A549 (cell line): Measurements from ENCODE around the gene TMEM158.

Source experiments
- CEBPB ChIP-seq, 2 experiments: fragments of >200 bp in 1 of 2; sonication (Bioruptor Twin) in 1 of 2; formaldehyde crosslinking in 1 of 2; IDR thresholded peaks; 2 replicates each; pipeline ENCODE4 v1.6.1; 2012 to 2016
- CHD2 ChIP-seq: fragments of 150-350 bp; IDR thresholded peaks from 2 replicates; pipeline ENCODE4 v1.6.1; 2014; ENCODE audit warnings: low read length; ENCODE audit not compliant: partially characterized antibody
- EP300 ChIP-seq, 2 experiments: fragments of >200 bp; sonication (Bioruptor Twin); formaldehyde crosslinking; IDR thresholded peaks; 2 replicates in 1 of 2; 3 replicates in 1 of 2; pipeline ENCODE4 v1.6.1; 2016 to 2017
- MAZ ChIP-seq: fragments of 150-350 bp; IDR thresholded peaks from 2 replicates; pipeline ENCODE4 v1.6.1; 2014; ENCODE audit warnings: antibody characterized with exemption, low read depth, low read length, borderline replicate concordance
- NPAS2 ChIP-seq: fragments of 250-450 bp; sonication (Bioruptor Pico); IDR thresholded peaks from 2 replicates; pipeline ENCODE4 v1.8.0; 2022; ENCODE audit warnings: mild to moderate bottlenecking, moderate library complexity, borderline replicate concordance
- POLR2A ChIP-seq: IDR thresholded peaks from 2 replicates; pipeline ENCODE4 v1.6.1; 2012; ENCODE audit warnings: mild to moderate bottlenecking, low read length
- RFX5 ChIP-seq: fragments of 450-650 bp; IDR thresholded peaks from 2 replicates; pipeline ENCODE4 v1.7.1; 2014; ENCODE audit warnings: antibody characterized with exemption, mild to moderate bottlenecking, moderate library complexity
- SMC3 ChIP-seq: fragments of >200 bp; sonication (Bioruptor Twin); formaldehyde crosslinking; IDR thresholded peaks from 3 replicates; pipeline ENCODE4 v1.6.1; 2018; ENCODE audit warnings: inconsistent platforms
- TFCP2L1 ChIP-seq: fragments of 250-450 bp; sonication (Bioruptor Pico); IDR thresholded peaks from 2 replicates; pipeline ENCODE4 v1.5.0; 2021; ENCODE audit warnings: mild to moderate bottlenecking
- TP53 ChIP-seq: fragments of 250-450 bp; sonication (Bioruptor Pico); IDR thresholded peaks from 2 replicates; pipeline ENCODE4 v1.5.0; 2021; ENCODE audit warnings: mild to moderate bottlenecking, moderate library complexity
- ZSCAN20 ChIP-seq: fragments of 250-450 bp; sonication (Bioruptor Pico); IDR thresholded peaks from 2 replicates; pipeline ENCODE4 v1.8.0; 2022; ENCODE audit warnings: mild to moderate bottlenecking, moderate library complexity
- TF ChIP-seq, protein P1 (sequence below): fragments of >200 bp; sonication (Bioruptor Twin); formaldehyde crosslinking; IDR thresholded peaks from 3 replicates; pipeline ENCODE4 v1.5.1; 2016
- TF ChIP-seq, protein P2 (sequence below): fragments of 200-600 bp; sonication (generic); IDR thresholded peaks from 2 replicates; pipeline ENCODE4 v1.6.1; 2016; ENCODE audit warnings: antibody characterized with exemption, mild to moderate bottlenecking, moderate library complexity
- TF ChIP-seq, protein P3 (sequence below): IDR thresholded peaks from 2 replicates; pipeline ENCODE4 v1.6.1; 2012

DNA sequence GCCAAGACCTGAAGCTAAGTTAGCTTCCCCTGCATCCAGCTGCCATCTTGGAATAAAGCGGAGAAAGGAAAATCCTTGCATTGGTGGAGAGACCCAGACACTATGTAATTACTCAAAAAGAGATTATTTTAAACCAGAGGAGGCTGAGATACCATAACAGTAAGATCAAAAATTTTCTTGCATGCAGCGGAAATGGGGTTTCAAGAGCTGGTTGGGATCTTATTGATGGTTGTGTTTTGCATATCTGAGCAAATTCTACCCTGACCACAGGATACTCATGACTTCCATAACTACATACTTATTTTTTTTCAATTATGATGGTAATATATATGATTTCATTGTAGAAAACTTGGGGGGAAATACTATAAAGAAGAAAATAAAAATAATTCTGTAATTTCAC lies 17.5 kb downstream of the TMEM158 start:
- no peak for TF ChIP-seq SMC3
- TF ChIP-seq, protein P1, sequence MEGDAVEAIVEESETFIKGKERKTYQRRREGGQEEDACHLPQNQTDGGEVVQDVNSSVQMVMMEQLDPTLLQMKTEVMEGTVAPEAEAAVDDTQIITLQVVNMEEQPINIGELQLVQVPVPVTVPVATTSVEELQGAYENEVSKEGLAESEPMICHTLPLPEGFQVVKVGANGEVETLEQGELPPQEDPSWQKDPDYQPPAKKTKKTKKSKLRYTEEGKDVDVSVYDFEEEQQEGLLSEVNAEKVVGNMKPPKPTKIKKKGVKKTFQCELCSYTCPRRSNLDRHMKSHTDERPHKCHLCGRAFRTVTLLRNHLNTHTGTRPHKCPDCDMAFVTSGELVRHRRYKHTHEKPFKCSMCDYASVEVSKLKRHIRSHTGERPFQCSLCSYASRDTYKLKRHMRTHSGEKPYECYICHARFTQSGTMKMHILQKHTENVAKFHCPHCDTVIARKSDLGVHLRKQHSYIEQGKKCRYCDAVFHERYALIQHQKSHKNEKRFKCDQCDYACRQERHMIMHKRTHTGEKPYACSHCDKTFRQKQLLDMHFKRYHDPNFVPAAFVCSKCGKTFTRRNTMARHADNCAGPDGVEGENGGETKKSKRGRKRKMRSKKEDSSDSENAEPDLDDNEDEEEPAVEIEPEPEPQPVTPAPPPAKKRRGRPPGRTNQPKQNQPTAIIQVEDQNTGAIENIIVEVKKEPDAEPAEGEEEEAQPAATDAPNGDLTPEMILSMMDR, result no peak
- no peak for TF ChIP-seq RFX5
- no peak for TF ChIP-seq TP53 (CRISPR knock-in tag)
- TF ChIP-seq EP300 (IDR thresholded peaks at IDR 0.05), result no peak
- TF ChIP-seq POLR2A, result no peak
- no peak for TF ChIP-seq MAZ
- no peak for TF ChIP-seq CEBPB (IDR thresholded peaks at IDR 0.05)
- no peak for TF ChIP-seq ZSCAN20 (CRISPR knock-in tag)
- no peak for TF ChIP-seq CHD2
- no peak for TF ChIP-seq NPAS2 (CRISPR knock-in tag)
- TF ChIP-seq TFCP2L1 (CRISPR knock-in tag), result no peak
- TF ChIP-seq, protein P2, sequence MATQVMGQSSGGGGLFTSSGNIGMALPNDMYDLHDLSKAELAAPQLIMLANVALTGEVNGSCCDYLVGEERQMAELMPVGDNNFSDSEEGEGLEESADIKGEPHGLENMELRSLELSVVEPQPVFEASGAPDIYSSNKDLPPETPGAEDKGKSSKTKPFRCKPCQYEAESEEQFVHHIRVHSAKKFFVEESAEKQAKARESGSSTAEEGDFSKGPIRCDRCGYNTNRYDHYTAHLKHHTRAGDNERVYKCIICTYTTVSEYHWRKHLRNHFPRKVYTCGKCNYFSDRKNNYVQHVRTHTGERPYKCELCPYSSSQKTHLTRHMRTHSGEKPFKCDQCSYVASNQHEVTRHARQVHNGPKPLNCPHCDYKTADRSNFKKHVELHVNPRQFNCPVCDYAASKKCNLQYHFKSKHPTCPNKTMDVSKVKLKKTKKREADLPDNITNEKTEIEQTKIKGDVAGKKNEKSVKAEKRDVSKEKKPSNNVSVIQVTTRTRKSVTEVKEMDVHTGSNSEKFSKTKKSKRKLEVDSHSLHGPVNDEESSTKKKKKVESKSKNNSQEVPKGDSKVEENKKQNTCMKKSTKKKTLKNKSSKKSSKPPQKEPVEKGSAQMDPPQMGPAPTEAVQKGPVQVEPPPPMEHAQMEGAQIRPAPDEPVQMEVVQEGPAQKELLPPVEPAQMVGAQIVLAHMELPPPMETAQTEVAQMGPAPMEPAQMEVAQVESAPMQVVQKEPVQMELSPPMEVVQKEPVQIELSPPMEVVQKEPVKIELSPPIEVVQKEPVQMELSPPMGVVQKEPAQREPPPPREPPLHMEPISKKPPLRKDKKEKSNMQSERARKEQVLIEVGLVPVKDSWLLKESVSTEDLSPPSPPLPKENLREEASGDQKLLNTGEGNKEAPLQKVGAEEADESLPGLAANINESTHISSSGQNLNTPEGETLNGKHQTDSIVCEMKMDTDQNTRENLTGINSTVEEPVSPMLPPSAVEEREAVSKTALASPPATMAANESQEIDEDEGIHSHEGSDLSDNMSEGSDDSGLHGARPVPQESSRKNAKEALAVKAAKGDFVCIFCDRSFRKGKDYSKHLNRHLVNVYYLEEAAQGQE, result no peak
- TF ChIP-seq, protein P3, sequence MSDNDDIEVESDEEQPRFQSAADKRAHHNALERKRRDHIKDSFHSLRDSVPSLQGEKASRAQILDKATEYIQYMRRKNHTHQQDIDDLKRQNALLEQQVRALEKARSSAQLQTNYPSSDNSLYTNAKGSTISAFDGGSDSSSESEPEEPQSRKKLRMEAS, result no peak
